B cell (primary cell): ENCODE data around the gene WRAP73. TPM values are rescaled to one million over a fixed set of nuclear protein-coding genes. Genes with fewer than 3 reads are reported as not detected.

Source experiments
- ATAC-seq: fragments of 200-7000 bp; cut with Tn5 transposase; one replicate; pipeline ENCODE4 v1.10.0; 2021; ENCODE audit warnings: low read depth, mild to moderate bottlenecking, moderate number of reproducible peaks, moderate library complexity
- CTCF ChIA-PET: fragments of 350-600 bp; sonication (Branson Sonifier 250); formaldehyde crosslinking; loops from one replicate; lab custom pipeline; 2021; ENCODE audit warnings: antibody characterized with exemption, inconsistent platforms; lab: Charles Lee
- POLR2A ChIA-PET: fragments of 350-600 bp; sonication (Branson Sonifier 250); formaldehyde crosslinking; loops from one replicate; lab custom pipeline; 2021; ENCODE audit warnings: antibody characterized with exemption; lab: Charles Lee
- DNase-seq: peaks from one replicate; pipeline ENCODE4 v3.0.0; 2013
- H2AFZ ChIP-seq: 2 replicates; pipeline ENCODE4 v1.6.1; 2012; ENCODE audit warnings: mild to moderate bottlenecking, low read depth, low read length; ENCODE audit not compliant: insufficient read depth, poor library complexity, severe bottlenecking
- H3K27ac ChIP-seq, 2 donors: 1 replicate in 1 of 2; 2 replicates in 1 of 2; pipeline ENCODE4 v1.5.1; 2012 to 2013; ENCODE audit warnings: low read length in 2 of 2, mild to moderate bottlenecking in 2 of 2, moderate library complexity in 1 of 2
- H3K27me3 ChIP-seq, 4 experiments: fragments of 200-600 bp in 1 of 4; sonication (generic) in 1 of 4; replicated peaks in 1 of 4; 1 replicate in 2 of 4; 2 replicates in 2 of 4; pipeline versions ENCODE4 v1.6.1 to v1.7.0; 2013 to 2016; ENCODE audit warnings: low read length in 3 of 4, mild to moderate bottlenecking in 2 of 4, mixed read lengths in 1 of 4, moderate library complexity in 1 of 4; ENCODE audit not compliant: insufficient read depth in 4 of 4, control insufficient read depth in 3 of 4; ENCODE audit errors: control extremely low read depth in 1 of 4
- H3K36me3 ChIP-seq, 2 experiments: replicated peaks in 1 of 2; 1 replicate in 1 of 2; 2 replicates in 1 of 2; pipeline versions ENCODE4 v1.6.1 to v1.7.1; 2013; ENCODE audit warnings: low read length in 1 of 2; ENCODE audit not compliant: insufficient read depth in 2 of 2, control insufficient read depth in 1 of 2; ENCODE audit errors: control extremely low read depth in 1 of 2, extremely low read depth in 1 of 2
- H3K4me1 ChIP-seq, 2 donors: fragments of 200-600 bp in 1 of 2; sonication (generic) in 1 of 2; 1 replicate in 1 of 2; 2 replicates in 1 of 2; pipeline versions ENCODE4 v1.5.1 to v1.6.1; 2013 to 2017; ENCODE audit warnings: low read length in 2 of 2; ENCODE audit not compliant: control insufficient read depth in 2 of 2, insufficient read depth in 2 of 2
- H3K4me2 ChIP-seq: replicated peaks from 2 replicates; pipeline ENCODE3; 2012; ENCODE audit warnings: mild to moderate bottlenecking, low read depth, low read length; ENCODE audit not compliant: poor library complexity, severe bottlenecking
- H3K4me3 ChIP-seq, 5 experiments: fragments of 200-600 bp in 1 of 5; sonication (generic) in 1 of 5; 1 replicate in 3 of 5; 2 replicates in 2 of 5; pipeline versions ENCODE4 v1.5.1 to v1.7.0; 2011 to 2016; ENCODE audit warnings: low read length in 4 of 5, mild to moderate bottlenecking in 4 of 5, low read depth in 2 of 5, control low read depth in 1 of 5, moderate library complexity in 1 of 5; ENCODE audit not compliant: insufficient read depth in 1 of 5; ENCODE audit errors: control extremely low read depth in 1 of 5, extremely low read depth in 1 of 5
- H3K79me2 ChIP-seq: fragments of 200-600 bp; sonication (generic); one replicate; pipeline ENCODE4 v1.6.0; 2016; ENCODE audit warnings: low read length; ENCODE audit not compliant: control insufficient read depth, insufficient read depth
- H3K9ac ChIP-seq: fragments of 200-600 bp; sonication (generic); 2 replicates; pipeline ENCODE4 v1.6.1; 2017; ENCODE audit warnings: mild to moderate bottlenecking, low read length, moderate library complexity
- H3K9me3 ChIP-seq, 3 donors: one replicate each; pipeline versions ENCODE4 v1.6.1 to v1.7.1; 2013; ENCODE audit warnings: low read length in 2 of 3; ENCODE audit not compliant: control insufficient read depth in 2 of 3, insufficient read depth in 1 of 3; ENCODE audit errors: control extremely low read depth in 1 of 3
- H4K20me1 ChIP-seq: 2 replicates; pipeline ENCODE4 v1.6.0; 2012; ENCODE audit warnings: mild to moderate bottlenecking, low read length; ENCODE audit not compliant: insufficient read depth, control insufficient read depth, poor library complexity, severe bottlenecking
- H3K27ac Mint-ChIP-seq: one replicate; pipeline ENCODE4 v1.8.0; 2021; ENCODE audit warnings: mixed read lengths
- H3K27me3 Mint-ChIP-seq: one replicate; pipeline ENCODE4 v1.8.0; 2021; ENCODE audit warnings: mixed read lengths
- H3K4me1 Mint-ChIP-seq: one replicate; pipeline ENCODE4 v1.8.0; 2021; ENCODE audit warnings: mixed read lengths
- H3K4me3 Mint-ChIP-seq: one replicate; pipeline ENCODE4 v1.8.0; 2021; ENCODE audit warnings: mixed read lengths
- H3K9me3 Mint-ChIP-seq: one replicate; pipeline ENCODE4 v1.8.0; 2022; ENCODE audit warnings: mixed read lengths; ENCODE audit not compliant: insufficient read depth
- EZH2 ChIP-seq: IDR thresholded peaks from 2 replicates; pipeline ENCODE4 v1.6.1; 2012; ENCODE audit warnings: borderline replicate concordance, low read depth, mild to moderate bottlenecking, moderate library complexity, low read length; ENCODE audit not compliant: insufficient read depth, poor library complexity, severe bottlenecking
- WGBS: methylation state at CpG from one replicate; pipeline ENCODE4 v1.1.5; 2013; ENCODE audit warnings: missing lambda C conversion rate; ENCODE audit not compliant: insufficient coverage; 5-methylcytosine and 5-hydroxymethylcytosine counted together
- intact Hi-C: fragments of 100-400 bp; cut with micrococcal nuclease; formaldehyde crosslinking; loops from one replicate; pipeline ENCODE4 v1.10.0; 2022
- polyA plus RNA-seq: library from polyadenylated mRNA; depleted of rRNA; stranded (reverse); fragments of >200 nt; gene quantifications from 2 replicates; pipeline ENCODE4 v1.2.3, GENCODE V29; 2012
- total RNA-seq, 2 donors: library from RNA; stranded (reverse); fragments of 120-200 nt in 1 of 2; gene quantifications; 1 replicate in 1 of 2; 2 replicates in 1 of 2; pipeline versions ENCODE4 v1.2.3 to v1.2.4, GENCODE V29; 2013 to 2022
- TF ChIP-seq, protein P1 (sequence below): fragments of 200-600 bp; IDR thresholded peaks from one replicate; pipeline ENCODE4 v1.8.0; 2022; ENCODE audit warnings: antibody characterized with exemption, mild to moderate bottlenecking

The WRAP73 gene
- total and polyA plus RNA-seq, 2 donors (not counting 1 experiment from before 2014, with no cell fraction given) = 37.1 to 68.5 TPM

DNA sequence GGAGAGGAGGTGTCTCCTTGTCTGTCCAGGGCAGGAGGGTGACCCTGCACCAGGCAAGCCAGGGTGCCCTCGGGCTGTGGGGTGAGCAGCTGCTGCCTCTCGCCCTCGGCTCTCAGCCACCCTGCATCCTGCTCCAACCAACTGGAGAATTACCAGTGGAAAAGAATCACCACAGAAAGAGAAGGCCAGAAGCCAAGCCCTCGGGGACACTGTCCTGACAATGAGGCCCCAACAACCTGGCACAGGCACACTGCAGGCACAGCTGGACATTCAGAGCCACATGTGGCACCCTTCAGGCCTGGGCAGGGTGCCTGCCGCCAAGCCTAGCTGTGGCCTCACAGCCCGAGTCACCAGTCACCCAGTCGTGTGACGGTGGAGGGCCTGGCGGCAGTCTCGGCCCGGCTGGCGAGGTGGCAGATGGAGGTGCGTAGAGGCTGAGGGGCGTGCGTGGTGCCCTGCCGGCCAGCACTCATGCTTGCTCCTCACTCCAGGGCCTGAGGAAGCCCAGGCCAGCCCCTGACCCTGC is 50.6 kb downstream of the WRAP73 start:
- peaks cover 22 to 28% of the 10 kb centered on the region in 2 donors for H3K4me1 ChIP-seq
- H3K27ac ChIP-seq = no peak overlapping the region
- DNase-seq (no peak), ATAC-seq (no peak)
- no peaks in the 10 kb centered on the region for H3K36me3 ChIP-seq
- no peaks in the 10 kb centered on the region for H3K79me2 ChIP-seq
- TF ChIP-seq EZH2 = no peak
- TF ChIP-seq, protein P1, sequence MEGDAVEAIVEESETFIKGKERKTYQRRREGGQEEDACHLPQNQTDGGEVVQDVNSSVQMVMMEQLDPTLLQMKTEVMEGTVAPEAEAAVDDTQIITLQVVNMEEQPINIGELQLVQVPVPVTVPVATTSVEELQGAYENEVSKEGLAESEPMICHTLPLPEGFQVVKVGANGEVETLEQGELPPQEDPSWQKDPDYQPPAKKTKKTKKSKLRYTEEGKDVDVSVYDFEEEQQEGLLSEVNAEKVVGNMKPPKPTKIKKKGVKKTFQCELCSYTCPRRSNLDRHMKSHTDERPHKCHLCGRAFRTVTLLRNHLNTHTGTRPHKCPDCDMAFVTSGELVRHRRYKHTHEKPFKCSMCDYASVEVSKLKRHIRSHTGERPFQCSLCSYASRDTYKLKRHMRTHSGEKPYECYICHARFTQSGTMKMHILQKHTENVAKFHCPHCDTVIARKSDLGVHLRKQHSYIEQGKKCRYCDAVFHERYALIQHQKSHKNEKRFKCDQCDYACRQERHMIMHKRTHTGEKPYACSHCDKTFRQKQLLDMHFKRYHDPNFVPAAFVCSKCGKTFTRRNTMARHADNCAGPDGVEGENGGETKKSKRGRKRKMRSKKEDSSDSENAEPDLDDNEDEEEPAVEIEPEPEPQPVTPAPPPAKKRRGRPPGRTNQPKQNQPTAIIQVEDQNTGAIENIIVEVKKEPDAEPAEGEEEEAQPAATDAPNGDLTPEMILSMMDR = no peak
- no peak overlapping the region for H3K9ac ChIP-seq
- CTCF ChIA-PET = no interaction called here
- POLR2A ChIA-PET = interaction anchor here (0.7 kb wide), 1 partner anchor 63 kb away, joined by 3 read pairs; no protein-coding TSS in a partner anchor
- H3K4me2 ChIP-seq = peak overlapping the region; percentile 77
- no peak overlapping the region for H2AFZ ChIP-seq
- H3K27ac Mint-ChIP-seq = no peak overlapping the region
- peaks cover 0 to 2% (median 0%) of the 10 kb centered on the region in 3 donors for H3K9me3 ChIP-seq
- H3K4me3 ChIP-seq = no peak overlapping the region
- H3K9me3 Mint-ChIP-seq = no peaks in the 10 kb centered on the region
- no peak overlapping the region for H3K4me3 Mint-ChIP-seq
- peaks cover 20% of the 10 kb centered on the region for H3K4me1 Mint-ChIP-seq
- intact Hi-C loops = no loop called here
- WGBS = 81% methylated on average over 16 of the region's 16 CpGs
- H4K20me1 ChIP-seq = no peaks in the 10 kb centered on the region
- no peaks in the 10 kb centered on the region for H3K27me3 Mint-ChIP-seq
- peaks cover 0 to 2% (median 0%) of the 10 kb centered on the region in 4 experiments for H3K27me3 ChIP-seq

DNA sequence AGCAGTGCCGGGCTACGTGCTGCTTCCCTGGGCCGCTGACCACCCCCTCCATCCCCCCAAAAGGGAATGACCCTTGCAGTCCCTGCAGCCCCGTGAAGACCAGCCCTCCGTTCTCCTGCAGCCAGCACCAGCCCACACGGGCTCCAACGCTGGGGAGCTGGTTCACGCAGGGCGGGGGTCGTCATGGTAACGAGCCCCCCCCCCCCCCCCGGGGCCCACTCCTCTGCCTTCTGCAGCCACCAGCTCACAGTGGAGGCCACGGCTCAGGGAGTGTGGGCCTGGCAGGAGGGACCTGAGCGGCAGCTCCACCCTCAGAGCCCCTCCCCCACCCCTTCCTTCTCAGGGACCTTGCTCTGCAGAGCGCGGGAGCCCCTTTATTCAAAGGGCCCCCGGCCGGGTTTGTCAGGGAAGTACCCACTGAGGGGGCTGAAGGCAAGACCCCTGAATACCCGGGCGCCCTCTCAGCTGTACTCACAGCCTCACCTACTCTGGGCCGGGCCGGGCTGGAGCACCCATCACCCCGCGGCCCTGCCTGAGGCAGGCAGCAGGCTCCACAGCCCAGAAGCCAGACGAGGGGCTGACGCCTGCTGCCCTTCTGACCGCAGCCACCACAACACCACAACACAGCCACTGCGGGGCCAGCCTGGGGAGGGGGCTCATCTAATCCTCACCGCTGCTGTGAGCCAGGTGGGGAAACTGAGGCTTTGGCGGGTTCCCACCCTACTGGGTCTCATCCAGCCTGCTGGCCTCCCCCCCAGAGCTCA is 51.2 kb downstream of the WRAP73 start:
- Mint-ChIP-seq H3K27ac (no peak overlapping the region), H3K9me3 (no peaks in the 10 kb centered on the region), H3K4me3 (peak overlapping the region; percentile 85), H3K4me1 (peaks cover 23% of the 10 kb centered on the region), H3K27me3 (no peaks in the 10 kb centered on the region)
- Histone ChIP-seq H4K20me1 (no peaks in the 10 kb centered on the region), H3K4me3 (peak overlapping the region in 1 of 5 experiments; percentile 45), H3K36me3 (no peaks in the 10 kb centered on the region), H3K4me1 (peaks cover 24 to 31% of the 10 kb centered on the region in 2 donors), H2AFZ (peak overlapping the region; percentile 52), H3K9me3 (no peaks in the 10 kb centered on the region), H3K4me2 (peak overlapping the region; percentile 77), H3K27ac (no peak overlapping the region), H3K27me3 (peaks cover 0 to 2% (median 0%) of the 10 kb centered on the region in 4 experiments), H3K79me2 (no peaks in the 10 kb centered on the region), H3K9ac (peak overlapping the region; percentile 54)
- TF ChIP-seq, protein P1 = no peak
- no peak for TF ChIP-seq EZH2
- no peak for ATAC-seq
- WGBS = 60% methylated on average over 23 of the region's 30 CpGs
- ChIA-PET POLR2A (interaction anchor here (0.6 to 0.7 kb wide), 3 partner anchors 64 to 256 kb away, joined by 3 to 4 read pairs (median 3); no protein-coding TSS in a partner anchor), CTCF (interaction anchor here (1.6 kb wide), 1 partner anchor 24 kb away, joined by 3 read pairs; no protein-coding TSS in a partner anchor)
- no peak for DNase-seq
- intact Hi-C loops = no loop called here
